HG03521 (cell line): Measurements from ENCODE around the gene IMMT.
A peak's percentile ranks its signal among the peaks of the same experiment; 100 is the strongest.

ENCODE experiments used
- ATAC-seq: cut with Tn5 transposase; IDR thresholded peaks from one replicate; pipeline ENCODE4 v1.9.1; 2021; ENCODE audit warnings: mild to moderate bottlenecking, moderate library complexity; ENCODE audit not compliant: unreplicated experiment

IMMT gene

GRCh38 chr2:86226636-86227520, 31.6 kb upstream of the IMMT start:
- no peak for ATAC-seq

GRCh38 chr2:86226070-86226469, 30.8 kb upstream of the IMMT start:
- no peak for ATAC-seq

- ATAC-seq, result peak; percentile 67
Measured at GRCh38 chr2:86225581-86225980, 30.3 kb upstream of the IMMT start.

GRCh38 chr2:86224645-86225355, 29.5 kb upstream of the IMMT start:
- no peak for ATAC-seq

- ATAC-seq, result no peak
Measured at GRCh38 chr2:86223927-86224560, 28.8 kb upstream of the IMMT start.

GRCh38 chr2:86223140-86223926, 28.1 kb upstream of the IMMT start:
- no peak for ATAC-seq

GRCh38 chr2:86221066-86221684, 25.9 kb upstream of the IMMT start:
- ATAC-seq, result no peak

GRCh38 chr2:86219896-86220295, 24.6 kb upstream of the IMMT start:
- no peak for ATAC-seq

- ATAC-seq, result no peak
Measured at GRCh38 chr2:86218124-86218523, 22.9 kb upstream of the IMMT start.

GRCh38 chr2:86216575-86217555, 21.6 kb upstream of the IMMT start:
- no peak for ATAC-seq

GRCh38 chr2:86214503-86214832, 19.2 kb upstream of the IMMT start:
- ATAC-seq, result no peak

- no peak for ATAC-seq
Measured at GRCh38 chr2:86213699-86214502, 18.6 kb upstream of the IMMT start.

- no peak for ATAC-seq
Measured at GRCh38 chr2:86213056-86213455, 17.8 kb upstream of the IMMT start.

GRCh38 chr2:86211796-86212188, 16.5 kb upstream of the IMMT start:
- ATAC-seq, result no peak

- ATAC-seq, result no peak
Measured at GRCh38 chr2:86211033-86211795, 16.0 kb upstream of the IMMT start.

GRCh38 chr2:86204458-86204857, 9.2 kb upstream of the IMMT start:
- no peak for ATAC-seq

- no peak for ATAC-seq
Measured at GRCh38 chr2:86203614-86204013, 8.4 kb upstream of the IMMT start.

- no peak for ATAC-seq
Measured at GRCh38 chr2:86202702-86203101, 7.4 kb upstream of the IMMT start.
